NCI-H82 treated with DMSO at 0.1 percent for 48 hours (cell line): ENCODE results near the gene MYH14.

Experiments used
- DNase-seq: peaks from one replicate; lab custom pipeline; 2025; ENCODE audit not compliant: unreplicated experiment; lab: John Stamatoyannopoulos, UW

Gene MYH14

DNA sequence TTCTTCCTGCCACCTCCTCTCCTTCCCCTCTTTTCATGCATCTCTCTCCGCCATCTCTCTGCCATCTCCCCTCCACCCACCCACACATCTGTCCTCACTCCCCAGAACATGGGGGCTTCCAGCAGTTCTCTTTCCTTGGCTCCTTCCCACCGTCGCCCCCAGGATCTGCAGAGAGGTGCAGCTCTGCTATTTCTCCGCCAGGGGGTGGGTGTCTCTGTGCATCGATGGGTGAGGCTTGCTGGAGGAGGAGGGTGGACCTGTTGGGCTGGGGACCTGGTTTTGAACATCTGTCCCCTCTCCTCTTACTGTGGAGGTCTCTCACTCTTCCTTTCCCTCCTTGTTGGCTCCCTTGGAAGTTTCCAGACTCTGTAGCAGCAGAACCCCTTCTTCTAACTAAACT lies 51.7 kb downstream of the MYH14 start:
- no peak for DNase-seq

DNA sequence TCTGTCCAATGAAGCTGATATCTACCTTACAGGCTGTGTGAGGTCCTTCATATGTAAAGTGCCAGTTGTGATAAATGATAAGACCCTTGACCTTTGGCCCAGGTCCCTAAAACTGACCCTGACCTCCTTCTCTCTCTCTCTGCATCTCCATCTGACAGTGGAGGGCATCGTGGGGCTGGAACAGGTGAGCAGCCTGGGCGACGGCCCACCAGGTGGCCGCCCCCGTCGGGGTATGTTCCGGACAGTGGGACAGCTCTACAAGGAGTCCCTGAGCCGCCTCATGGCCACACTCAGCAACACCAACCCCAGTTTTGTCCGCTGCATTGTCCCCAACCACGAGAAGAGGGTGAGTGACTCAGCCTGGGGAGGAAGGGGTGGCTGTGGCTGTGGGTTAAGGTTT lies 53.7 kb downstream of the MYH14 start:
- no peak for DNase-seq

DNA sequence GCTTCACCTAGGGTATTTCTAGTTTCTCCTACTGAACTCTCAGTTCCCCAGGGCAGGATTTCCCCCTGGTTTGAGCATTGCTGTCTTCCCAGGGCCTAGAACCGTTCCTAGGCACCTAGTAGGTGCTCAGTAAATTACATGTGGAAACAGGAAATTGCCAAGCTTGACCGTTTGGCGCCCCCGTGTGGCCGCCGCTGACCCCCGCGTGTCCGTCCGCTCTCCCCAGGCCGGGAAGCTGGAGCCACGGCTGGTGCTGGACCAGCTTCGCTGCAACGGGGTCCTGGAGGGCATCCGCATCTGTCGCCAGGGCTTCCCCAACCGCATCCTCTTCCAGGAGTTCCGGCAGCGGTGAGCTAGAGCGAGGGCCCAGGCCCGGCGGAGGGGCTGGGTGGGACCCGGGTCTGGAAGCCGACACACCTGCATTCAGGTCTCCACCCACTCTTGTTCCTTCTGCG lies 55.5 kb downstream of the MYH14 start:
- no peak for DNase-seq

DNA sequence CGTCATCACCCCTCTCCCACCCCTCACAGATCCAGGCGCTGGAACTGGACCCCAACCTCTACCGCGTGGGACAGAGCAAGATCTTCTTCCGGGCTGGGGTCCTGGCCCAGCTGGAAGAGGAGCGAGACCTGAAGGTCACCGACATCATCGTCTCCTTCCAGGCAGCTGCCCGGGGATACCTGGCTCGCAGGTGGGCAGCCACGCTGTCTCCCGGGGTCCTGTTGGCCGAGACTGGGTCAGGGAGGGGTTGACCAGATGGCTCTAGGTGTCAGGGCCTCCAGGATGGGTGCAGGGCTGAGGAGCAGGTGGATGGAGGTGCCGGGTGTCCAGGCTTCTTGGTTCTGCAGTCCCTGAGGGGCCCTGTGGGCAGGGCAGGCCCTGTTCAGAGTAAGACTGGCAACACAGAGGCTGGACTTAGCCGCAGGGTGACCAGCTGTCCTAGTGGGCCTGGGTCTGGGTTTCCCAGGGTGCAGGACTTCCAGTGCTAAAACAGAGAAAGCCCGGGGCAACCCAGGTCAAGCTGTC lies 58.1 kb downstream of the MYH14 start:
- no peak for DNase-seq

DNA sequence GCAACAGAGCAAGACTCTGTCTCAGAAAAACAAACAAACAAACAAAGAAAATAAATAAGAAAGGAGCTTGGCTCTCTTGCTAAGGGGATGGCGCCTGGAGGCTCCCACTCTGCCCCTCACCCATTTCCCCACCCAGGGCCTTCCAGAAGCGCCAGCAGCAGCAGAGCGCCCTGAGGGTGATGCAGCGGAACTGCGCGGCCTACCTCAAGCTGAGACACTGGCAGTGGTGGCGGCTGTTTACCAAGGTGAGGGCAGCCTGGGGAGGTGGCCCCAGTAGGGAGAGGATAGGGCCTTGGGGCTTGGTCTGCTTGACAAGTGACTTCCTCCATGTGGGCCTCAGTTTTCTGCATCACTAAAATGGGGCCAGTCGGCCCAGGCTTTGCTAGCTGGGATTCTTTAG lies 59.8 kb downstream of the MYH14 start:
- DNase-seq = no peak

DNA sequence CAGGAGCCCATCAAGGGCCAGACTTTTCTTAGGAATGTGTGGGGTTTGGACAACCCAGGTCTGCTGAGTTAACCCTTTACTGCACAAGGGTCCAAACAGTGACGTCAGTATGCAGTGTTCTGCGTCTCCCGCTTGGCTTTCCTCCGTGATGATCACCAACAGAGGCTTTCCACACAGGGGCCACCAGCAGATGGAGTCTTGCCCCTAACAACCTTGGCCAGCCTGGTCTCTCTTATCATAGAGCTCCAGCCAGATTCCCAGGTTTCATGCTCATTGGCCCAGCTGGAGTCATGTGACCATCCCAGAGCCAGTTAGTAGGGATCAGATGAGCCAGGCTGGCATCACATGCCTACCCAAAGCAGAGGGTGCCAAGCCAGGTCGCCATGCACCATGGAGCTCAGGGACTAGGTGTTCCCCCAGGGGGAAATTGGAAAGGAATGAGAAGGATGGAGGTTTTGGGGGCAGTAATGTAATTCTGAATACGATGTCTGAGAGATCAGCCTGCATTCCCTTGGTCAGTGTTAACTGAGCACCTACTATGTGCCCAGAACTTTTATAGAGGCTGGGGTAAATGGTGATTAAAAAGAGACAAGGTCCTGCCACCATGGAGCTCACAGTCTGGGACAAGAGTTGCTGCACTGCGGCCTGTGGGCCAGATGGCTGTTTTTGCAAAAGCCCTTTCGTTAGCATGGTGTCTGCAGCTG lies 61.2 kb downstream of the MYH14 start:
- no peak for DNase-seq

DNA sequence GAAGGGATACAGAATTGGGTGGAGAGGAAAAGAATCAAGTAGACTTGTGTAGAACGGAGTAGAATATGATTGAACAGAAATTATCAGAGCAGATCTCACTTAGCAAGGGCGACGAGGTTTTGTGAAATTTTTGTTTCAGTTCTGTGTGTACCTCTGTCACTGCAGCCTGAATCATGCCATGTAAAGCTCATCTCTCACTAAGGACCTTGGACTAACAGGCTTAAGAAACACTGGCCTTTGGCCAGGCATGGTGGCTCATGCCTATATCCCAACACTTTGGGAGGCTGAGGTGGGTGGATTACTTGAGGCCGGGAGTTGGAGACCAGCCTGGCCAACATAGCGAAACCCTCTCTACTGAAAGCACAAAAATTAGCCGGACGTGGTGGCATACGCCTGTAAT lies 62.6 kb downstream of the MYH14 start:
- DNase-seq = no peak

DNA sequence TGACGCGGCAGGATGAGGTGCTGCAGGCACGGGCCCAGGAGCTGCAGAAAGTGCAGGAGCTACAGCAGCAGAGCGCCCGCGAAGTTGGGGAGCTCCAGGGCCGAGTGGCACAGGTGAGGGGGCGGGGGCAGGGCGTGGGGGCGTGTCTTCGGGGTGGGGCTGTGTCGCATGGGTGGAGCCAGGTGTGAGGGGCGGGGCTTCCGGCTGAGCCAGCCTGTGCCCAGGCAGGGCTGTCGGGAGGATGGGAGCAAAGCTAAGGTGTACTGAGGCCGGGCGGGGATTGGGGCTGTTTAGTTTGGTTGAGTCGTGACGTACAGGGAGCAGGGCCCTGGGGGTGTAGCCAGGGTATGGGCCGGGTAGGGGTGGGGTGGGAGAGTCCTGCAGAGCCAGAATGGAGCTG lies 63.5 kb downstream of the MYH14 start:
- DNase-seq = no peak

DNA sequence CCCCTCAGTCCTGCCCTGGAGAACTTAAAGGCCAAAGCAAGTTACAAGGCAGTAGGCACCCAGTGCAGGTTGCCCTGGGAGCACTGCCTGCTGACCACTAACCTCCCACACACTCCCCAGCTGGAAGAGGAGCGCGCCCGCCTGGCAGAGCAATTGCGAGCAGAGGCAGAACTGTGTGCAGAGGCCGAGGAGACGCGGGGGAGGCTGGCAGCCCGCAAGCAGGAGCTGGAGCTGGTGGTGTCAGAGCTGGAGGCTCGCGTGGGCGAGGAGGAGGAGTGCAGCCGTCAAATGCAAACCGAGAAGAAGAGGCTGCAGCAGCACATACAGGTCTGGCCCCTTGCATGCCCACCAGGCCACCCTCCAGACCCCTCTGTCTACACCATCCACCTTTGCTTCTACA lies 64.6 kb downstream of the MYH14 start:
- no peak for DNase-seq

DNA sequence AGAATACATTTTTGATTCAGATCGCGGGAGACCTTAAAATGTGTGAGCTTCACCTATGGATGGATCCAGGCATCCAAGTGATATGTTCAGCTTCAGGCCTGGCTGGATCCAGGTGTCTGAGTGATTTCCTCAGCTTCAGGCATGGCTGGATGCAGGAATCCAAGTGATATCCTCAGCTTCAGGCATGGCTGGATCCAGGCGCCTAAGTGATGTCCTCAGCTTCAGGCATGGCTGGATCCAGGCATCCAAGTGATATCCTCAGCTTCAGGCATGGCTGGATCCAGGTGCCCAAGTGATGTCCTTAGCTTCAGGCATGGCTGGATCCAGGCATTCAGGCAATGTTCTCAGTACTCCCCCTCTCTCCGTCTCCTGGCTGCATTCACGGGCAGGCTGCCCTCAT lies 65.1 kb downstream of the MYH14 start:
- no peak for DNase-seq

DNA sequence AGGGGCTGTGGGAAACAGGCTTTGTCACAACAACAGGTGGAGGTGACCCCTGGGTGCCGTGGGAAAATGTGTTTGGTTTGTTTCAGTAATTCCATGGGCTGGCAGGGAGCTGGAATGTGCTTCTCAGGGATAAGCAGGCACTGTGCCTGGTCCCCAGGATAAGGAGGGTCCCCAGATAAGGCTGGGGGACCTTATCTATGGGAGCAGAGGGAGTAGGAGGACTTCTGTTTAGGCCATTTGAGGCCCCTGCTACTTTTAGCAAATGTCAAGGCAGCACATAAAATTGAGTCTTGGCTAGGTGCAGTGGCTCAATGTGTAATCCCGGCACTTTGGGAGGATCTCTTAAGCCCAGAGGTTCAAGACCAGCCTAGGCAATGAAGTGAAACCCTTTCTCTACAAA lies 66.2 kb downstream of the MYH14 start:
- no peak for DNase-seq

DNA sequence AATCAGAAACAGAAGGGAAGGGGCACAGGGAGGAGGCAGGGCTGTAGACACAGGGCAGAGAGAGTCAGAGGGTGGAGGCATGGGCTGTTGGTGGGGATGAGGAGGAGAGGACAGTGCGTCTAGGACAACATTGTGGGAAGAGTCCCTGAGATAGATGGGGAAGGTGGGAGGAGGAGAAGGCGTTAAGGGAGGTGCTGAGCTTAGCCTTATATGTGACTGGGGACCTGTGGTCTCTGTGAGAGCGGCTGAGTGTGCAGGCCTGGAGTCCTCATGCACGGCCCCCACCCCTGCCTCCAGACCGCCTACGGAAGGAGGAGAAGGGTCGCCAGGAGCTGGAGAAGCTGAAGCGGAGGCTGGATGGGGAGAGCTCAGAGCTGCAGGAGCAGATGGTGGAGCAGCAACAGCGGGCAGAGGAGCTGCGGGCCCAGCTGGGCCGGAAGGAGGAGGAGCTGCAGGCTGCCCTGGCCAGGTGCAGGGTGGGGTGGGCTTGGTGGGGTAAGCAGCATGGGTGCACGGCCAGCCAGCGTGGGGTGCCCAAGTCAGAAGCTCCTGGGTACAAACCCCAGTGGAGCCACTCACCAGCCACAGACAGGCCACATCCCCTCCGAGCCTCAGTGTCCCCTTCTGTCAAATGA lies 69.0 kb downstream of the MYH14 start:
- DNase-seq = no peak

DNA sequence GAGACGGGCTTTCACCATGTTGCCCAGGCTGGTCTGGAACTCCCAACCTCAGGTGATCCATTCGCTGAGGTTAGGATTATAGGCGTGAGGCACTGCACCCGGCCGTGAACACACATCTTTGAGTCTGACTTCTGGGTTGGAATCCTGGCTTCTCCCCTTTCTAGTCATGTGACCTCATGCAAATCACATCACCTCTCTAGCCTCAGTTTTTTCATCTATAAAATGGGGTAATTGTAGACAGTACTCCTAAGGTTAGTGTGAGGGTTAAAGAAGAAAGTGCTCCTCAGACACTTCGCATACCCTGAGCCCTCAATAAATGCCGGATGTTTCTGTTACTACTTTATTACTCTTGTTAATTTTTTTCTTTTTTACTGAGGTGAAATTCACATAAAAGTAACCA lies 70.4 kb downstream of the MYH14 start:
- DNase-seq = no peak

DNA sequence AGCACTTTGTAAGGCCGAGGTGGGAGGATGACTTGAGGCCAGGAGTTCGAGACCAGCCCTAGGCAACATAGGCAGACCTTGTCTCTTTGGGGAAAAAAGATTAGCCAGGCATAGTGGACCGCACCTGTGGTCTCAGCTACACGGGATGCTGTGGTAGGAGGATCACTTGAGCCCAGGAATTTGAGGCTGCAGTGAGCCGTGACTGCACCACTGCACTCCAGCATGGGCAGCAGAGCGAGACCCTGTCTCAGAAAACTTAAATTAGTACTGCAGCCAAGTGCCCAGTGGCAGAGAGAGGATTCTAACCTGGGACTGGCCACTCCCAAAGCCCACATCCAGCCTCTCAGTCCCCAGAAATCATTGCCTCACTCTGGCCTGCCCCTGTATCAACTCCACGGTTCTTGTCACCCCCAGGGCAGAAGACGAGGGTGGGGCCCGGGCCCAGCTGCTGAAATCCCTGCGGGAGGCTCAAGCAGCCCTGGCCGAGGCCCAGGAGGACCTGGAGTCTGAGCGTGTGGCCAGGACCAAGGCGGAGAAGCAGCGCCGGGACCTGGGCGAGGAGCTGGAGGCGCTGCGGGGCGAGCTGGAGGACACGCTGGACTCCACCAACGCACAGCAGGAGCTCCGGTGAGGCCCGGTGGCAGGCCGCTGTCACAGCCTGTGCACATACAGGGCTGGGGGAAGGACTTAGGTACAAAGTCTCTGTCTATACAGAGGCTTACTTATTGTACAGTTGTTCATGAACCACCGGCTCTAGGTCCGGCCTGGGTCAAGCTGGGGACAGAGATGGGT lies 72.4 kb downstream of the MYH14 start:
- no peak for DNase-seq

DNA sequence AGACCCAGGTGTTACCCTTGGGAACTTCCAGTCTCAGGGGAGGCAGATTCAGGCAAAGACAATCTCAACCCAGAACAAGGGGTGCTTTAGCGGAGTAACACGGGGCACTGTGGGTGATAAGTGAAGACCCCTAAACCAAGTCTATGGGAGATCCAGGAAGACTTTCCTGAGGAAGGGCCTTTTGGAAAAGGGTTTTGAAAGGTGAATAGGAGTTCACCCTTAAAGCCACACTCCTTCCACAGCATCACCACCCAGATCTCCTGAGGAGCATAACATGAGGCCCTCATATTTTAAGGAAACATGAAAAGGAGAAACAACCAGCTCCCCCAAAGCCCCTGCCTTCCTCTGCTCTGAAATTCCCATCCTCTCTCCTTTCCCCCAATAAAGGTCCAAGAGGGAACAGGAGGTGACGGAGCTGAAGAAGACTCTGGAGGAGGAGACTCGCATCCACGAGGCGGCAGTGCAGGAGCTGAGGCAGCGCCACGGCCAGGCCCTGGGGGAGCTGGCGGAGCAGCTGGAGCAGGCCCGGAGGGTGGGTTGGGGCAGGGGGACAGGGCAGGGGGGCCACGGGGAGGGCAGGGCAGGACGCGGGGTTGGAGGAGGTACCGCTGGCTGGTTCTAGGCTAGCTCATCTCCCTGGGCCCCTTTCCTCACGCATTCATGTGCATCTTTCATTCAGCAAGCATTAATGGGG lies 73.1 kb downstream of the MYH14 start:
- no peak for DNase-seq

DNA sequence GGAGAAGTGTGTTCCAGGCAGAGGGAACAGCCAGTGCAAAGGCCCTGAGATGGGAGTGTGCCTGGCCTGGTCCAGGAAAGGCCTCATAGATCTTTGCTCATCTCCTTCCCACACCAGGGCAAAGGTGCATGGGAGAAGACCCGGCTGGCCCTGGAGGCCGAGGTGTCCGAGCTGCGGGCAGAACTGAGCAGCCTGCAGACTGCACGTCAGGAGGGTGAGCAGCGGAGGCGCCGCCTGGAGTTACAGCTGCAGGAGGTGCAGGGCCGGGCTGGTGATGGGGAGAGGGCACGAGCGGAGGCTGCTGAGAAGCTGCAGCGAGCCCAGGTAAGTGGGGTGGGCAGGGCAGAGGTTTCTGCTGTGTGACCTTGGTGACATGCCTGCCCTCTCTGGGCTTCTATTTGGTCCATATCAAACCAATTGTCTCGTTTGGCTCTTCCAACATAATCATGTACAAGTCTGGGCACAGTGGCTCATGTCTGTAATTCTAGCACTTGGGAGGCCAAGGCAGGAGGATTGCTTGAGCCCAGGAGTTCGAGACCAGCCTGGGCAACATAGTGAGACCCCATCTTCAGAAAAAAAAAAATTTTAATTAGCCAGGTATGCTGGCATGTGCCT lies 74.7 kb downstream of the MYH14 start:
- DNase-seq = no peak

DNA sequence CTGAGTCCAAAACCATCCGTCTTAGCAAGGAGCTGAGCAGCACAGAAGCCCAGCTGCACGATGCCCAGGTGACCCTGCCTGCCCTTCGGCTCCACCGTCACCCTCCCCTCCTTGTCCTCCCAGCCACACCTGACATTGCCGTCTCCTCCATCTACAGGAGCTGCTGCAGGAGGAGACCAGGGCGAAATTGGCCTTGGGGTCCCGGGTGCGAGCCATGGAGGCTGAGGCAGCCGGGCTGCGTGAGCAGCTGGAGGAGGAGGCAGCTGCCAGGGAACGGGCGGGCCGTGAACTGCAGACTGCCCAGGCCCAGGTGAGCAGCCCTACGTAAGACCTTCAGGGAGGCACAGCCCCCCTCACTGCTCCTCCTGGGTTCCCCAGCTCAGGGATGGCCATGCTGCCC lies 76.7 kb downstream of the MYH14 start:
- no peak for DNase-seq

DNA sequence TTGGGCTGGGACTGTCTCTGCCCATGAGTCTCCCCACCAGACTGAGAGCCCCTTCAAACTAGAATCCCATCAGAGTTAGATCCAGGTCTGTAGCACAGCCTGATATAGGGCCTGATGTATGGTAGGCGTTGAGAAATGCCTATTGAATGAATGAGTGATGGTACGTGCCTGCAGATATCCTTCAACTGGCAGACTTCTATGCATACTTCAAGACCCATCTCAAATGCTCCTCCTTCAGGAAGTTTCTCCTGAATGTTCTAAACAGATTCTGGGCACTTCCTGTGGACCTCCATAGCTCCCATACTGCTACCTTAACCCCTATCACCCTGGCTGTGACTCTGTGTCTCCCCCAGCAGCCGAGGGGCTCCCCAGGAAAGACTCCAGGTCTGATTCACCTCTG lies 77.6 kb downstream of the MYH14 start:
- no peak for DNase-seq

DNA sequence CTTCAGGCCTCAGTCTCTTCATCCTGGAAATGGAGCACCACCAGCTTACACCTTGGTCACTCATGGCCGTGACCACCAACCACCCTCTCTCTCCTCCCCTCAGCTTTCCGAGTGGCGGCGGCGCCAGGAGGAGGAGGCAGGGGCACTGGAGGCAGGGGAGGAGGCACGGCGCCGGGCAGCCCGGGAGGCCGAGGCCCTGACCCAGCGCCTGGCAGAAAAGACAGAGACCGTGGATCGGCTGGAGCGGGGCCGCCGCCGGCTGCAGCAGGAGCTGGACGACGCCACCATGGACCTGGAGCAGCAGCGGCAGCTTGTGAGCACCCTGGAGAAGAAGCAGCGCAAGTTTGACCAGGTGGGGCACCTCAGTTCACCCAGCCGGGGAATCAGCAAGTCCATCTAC lies 78.1 kb downstream of the MYH14 start:
- DNase-seq = no peak

DNA sequence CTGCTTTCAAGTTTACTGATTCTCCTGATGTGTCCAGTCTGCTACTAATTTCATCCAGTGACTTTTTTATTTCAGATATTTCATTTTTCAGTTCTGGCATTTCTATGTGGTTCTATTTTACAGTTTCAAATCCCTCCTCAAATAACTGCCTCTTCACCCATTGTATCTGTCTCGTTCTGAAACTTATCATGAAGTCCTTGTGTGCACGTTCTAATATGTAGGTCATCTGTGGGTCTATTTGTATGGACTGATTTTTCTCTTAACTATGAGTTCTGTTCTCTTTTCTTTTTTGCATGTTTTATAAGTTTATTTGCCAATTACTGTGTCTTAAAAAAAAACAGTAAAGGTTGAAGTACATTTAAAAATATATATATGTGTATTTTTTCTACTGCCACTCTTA lies 82.4 kb downstream of the MYH14 start:
- no peak for DNase-seq

DNA sequence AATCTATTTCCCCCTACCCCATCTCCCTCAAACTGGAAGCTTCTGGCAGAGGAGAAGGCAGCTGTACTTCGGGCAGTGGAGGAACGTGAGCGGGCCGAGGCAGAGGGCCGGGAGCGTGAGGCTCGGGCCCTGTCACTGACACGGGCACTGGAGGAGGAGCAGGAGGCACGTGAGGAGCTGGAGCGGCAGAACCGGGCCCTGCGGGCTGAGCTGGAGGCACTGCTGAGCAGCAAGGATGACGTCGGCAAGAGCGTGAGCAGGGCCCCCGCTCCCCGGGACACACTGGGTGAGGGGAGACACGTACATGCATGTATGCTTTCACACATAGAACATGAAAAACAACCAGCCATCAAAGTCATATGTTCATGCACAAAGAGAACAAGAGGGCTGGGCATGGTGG lies 83.0 kb downstream of the MYH14 start:
- DNase-seq = no peak
